NCI-H526 (cell line): Measurements from ENCODE around the gene SH3RF3.

Source experiments
- DNase-seq, 2 experiments: peaks; one replicate each; lab custom pipeline; 2025; lab: John Stamatoyannopoulos, UW

The SH3RF3 gene

DNA sequence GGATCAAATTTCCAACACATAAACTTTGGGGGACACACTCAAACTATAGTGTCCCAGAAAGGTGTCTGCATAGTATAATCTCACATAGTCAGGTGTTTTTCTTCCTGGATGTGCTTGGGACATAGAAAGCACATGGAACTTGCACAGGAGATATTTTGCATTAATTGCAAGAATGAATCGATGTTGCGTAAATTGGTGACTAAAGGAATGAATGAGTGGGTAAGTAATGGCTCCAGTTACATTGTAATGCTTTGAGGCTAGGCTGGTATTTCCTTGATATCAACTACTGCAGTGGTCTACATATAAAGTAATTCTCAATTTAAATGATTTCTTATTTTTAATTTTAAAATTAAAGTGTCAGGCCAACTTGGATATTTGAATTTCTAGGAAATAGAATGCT, 53.4 kb downstream of the SH3RF3 start:
- no peak for DNase-seq

DNA sequence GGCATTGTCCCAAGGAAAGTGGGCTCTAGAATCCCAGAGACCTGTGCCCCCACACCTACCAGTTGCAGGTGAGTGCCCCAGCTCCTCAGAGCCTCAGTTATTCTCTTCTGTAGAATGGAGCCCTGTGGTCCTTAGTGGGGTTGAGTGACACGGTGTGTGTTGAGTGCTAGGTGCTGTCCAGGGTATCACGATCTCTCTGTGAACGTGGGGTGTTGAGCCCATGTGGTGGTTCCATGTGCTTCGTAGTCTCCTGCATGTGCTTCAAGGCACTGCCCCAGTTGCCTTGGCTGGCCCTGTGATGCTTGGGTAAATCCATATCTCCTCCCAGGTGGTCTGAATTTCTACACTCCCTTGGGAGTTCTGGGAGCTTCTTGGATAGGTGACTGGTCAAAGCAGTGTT, 54.9 kb downstream of the SH3RF3 start:
- DNase-seq: no peak

DNA sequence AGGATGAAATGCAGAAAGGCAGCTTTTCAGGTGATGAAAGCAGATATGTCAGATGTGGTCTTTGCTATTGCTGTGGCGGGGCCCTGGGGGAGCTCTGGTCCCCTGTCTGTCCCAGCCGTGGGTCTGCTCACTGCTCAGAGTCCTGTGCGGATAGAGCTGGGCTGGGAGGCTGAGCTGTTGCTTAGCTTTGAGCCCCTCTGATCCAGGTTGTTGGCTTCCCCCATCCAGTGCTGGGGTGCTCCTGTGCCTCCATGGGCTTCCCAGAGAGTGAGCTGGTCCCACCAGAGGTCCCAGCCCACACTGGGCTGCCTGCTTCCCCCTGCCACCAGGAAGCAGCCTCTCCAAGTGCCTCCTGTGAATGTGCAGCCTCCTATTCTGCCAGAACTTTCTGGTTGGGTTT, 55.4 kb downstream of the SH3RF3 start:
- no peak for DNase-seq

DNA sequence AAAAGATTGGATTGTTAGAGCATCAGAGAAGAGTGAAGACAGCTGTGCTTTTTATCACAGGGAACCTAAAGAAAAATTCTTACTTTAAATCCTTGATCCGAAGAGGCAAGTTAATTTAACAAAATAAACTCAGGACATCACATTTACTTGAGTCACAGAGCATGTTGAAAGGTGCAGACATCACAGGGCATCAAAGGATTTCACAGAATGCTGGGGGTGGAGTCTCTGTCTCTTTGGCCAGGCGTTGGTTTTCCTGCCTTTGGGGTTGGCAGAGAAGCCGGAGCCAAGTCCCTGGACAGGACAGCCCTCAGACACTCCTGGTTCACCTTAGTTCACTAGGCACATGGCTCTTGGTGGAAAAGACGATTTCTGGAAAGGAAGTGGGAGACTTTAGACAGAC, 56.3 kb downstream of the SH3RF3 start:
- DNase-seq: no peak

DNA sequence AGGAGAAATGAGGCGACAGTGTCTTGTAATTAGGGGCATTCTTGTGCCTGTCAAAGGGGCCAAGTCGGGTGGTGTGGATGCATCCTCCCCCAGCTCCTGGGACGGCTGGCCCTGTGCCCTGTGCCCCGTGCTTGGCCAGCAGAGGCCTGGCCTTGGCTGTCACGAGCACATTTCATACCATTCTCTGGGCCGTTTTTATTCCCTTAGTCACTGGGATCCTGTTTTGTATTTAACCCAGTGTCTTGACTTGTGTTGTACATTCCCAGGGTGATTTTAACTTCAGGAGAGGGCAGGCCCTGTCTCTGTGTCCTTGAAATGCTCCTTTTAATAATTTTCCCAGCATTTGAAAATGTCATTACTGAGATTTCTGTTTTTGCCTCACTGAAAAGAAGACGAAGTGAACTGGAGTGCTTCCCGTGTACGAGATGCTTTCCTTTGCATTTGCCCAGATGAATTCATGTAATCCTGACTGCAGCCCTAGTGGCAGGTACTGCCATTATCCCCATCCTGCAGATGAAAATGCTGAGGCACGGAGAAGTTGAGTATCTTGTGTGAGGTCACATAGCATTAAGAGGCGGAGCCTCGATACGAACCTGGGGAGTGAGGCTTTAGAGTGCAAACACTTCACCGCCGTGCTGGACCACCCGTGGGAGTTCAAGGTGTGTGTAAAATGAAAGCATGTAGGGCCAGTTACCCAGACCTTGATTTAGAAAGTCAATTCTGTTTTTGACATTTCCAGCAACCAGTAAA, 57.0 kb downstream of the SH3RF3 start:
- DNase-seq: no peak

DNA sequence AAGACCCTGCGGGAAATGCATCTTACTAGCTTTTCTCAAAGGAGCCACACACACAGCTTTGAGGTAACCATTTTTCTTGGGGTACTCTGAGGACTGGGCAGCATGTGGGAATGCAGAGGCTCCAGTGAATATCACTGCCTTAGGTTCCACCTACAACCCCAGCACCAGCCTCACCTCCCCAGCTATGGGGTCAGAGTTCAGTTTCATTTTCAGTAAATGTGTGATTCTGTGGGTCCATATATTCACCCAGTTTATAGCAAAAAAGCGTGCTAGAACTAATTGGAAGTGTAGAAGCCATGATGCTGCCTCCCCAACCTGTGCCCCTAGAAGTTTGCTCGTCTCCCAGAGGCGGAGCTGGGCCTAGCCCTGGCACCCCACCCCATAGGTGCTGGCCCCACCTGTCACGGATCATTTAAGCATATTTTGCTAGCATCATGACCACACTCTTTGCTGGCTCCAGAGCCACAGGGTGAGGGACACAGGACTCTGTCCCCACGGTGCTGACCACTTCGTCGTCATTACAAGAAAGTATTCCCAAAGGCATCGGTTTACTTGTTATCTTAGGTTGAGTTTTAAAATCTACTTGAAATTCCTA, 57.7 kb downstream of the SH3RF3 start:
- DNase-seq: no peak

DNA sequence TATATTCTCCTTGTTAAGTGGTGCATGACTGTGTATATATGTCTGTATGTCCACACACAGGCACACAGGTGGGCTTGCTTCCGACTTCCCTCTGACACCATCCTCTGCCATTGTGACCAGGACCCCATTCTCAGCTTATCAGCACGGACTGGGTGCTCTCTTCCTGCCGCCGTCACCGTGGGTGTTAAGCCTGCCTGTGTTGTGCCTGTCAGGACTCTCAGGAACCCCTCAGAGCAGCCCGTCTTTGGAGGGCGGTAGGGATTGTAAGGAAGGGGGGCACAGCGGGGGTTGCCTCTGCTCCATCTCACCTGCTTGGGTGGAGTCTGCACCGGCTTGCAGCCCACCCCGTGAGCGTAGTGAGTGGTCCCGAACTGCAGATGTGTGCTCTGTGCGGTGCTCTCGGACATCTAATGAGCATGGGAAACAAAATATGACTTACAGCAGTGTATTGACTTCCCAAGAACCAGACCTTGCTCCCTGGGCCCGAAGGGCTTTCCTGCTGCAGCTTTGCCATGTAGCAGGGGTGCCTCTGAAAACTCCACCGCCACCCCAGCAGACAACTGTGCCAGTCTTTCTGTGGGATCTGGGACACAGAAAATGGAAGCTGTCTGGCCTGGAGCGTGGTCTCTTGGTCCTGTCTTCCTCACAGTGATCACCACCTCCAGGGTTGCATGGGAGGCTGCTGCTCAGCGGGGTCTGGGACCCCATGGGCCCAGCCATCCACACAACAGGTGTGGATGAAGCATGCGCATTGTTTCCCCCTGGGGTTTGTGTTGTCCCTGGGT, 58.9 kb downstream of the SH3RF3 start:
- DNase-seq: no peak

DNA sequence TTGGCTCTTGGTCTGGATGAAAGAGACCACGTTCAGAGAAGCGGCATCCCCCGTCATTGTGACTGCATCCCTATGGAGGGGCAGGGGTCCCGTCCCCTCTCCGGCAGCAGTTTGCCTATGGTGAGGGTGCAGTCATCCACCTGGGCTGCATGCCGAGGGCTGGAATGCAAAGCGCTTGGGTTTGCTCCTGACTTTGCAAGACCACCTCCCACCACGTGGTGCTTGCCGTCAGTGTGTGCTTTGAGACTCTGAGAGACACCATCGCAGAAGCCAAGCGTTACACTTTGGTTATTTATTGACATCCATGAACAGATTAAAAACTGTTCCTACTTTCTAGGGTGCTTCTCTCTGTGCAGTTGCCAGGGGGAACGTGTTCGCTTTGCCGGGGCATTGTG, 59.5 kb downstream of the SH3RF3 start:
- no peak for DNase-seq

DNA sequence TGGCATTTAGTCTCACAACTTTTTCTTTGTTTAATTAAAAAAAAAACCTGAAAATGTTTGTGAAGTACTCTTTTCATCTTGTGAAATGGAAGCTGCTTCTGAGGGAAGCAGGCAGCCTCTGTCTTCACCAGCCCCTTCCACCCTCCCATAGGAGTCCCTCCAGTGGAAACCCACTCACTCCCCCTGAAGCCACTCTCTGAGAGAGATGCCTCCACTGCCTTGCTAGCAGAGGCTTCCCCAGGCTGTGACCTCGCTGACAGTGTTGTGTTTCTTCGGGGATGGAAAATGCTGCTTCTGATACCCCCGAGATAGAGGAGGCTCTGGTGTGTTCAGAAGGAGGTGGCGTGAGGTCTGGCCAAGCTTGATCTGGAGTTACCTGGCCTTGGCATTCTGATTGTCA, 59.9 kb downstream of the SH3RF3 start:
- no peak for DNase-seq

DNA sequence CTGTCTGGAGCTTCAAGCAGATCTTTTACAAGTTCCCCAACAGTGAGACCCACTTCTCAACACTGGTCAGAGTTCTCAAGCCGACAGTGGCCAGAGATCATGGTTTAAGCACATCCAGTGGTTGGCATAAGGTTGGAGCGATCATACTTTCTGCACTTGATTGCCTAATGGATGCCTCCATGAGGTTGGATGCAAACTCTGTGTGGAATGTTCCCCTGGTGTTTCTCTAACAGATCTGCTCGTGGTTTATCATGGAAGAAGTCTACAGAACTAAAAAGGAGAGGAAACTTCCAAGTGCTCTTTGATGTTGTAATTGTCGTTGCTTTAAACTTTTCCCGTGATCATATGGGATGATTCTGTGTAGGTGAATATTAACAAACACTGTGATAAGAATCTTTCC, 60.7 kb downstream of the SH3RF3 start:
- DNase-seq: no peak

DNA sequence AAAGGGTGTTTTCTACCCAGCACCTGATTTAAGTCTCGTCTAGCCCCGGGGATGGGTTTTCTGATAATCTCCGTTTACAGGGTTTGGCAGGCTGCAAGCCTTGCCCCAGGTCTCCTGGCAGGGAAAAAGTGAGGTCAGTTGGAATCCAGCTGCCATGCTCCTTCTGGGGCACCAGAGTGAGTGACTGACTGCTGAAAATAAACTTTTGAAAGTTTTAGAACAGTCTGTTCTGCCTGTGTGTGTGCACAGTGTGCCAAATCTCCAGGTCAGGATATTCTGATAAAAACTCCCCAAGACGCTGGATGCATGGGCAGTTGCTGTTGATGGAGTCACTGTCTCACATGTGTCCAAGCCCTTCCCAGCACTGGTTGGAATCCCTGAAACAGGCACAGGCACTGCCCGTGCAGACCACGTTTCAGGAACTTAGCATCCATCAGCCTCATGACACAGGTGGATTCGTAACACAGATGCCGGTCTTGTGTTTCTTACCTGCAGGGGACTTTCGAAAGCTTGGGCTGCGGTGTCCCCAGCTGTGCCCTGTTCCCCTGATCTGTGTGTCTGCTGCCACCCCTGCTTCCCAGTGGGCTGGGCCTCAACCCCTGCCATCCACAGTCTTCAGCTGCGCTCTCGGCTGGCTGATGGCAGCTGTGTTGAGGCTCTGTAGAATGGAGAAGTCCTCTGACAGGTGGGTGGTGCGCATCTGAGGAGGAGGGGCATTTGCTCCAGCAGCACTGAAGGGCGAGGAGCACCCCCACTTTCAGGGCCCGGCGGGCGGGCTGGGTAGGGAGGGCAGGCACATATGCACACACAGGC, 65.0 kb downstream of the SH3RF3 start:
- no peak for DNase-seq

DNA sequence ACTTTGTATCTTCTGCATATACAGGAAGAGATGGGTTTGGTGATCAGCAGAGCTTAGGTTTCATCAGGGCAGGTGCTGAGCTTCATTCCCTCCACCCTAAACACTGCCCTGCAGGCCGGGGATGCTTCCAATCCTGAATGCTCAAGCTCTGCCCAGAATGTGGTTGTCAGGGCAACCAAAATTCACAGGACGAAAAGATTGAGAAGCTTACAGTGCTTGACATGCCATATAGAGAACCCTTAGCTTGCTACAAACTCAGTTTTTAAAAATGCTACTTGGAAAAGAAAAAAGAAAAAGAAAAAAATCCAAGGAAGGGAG, 65.6 kb downstream of the SH3RF3 start:
- DNase-seq: no peak

DNA sequence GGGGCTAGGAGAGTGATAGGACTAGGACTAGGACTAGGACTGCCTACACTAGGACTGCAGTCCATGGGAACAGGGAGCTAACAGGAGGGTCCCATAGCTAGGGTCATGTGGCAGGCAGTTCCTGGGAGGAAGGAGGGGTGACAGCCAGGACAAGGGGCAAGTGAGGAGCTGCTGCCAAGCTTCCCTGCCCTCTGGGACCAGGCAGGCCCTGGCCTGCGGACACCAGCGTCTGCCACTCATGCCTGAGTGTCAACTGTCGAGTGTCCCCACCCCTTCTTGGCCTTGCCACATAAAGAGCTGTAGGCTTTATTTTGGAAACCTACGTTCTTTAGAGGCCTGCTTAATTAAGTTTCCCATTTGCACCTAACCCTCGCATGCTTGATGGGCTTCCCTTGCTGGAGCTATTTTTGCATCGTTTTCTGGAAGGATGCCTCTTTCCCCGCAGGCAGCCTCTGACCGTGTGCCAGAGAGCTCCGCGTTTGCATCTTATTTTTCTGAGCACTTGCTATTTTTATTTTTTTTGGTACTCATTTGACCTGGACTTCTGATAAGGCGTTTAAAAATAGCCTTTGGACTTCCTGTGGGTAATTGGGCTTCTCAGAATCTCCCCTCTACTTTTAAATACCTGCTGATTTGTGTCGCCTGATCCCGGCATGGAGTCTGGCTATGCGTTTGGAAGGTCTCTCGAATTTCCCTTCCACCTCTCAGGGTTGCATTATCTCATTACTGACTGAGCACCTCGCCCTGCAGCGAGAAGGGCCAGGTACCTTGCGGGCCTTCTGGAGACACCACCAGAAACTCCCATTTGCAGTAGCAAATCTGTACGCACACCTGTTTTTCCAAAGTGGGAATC, 66.4 kb downstream of the SH3RF3 start:
- DNase-seq: no peak

DNA sequence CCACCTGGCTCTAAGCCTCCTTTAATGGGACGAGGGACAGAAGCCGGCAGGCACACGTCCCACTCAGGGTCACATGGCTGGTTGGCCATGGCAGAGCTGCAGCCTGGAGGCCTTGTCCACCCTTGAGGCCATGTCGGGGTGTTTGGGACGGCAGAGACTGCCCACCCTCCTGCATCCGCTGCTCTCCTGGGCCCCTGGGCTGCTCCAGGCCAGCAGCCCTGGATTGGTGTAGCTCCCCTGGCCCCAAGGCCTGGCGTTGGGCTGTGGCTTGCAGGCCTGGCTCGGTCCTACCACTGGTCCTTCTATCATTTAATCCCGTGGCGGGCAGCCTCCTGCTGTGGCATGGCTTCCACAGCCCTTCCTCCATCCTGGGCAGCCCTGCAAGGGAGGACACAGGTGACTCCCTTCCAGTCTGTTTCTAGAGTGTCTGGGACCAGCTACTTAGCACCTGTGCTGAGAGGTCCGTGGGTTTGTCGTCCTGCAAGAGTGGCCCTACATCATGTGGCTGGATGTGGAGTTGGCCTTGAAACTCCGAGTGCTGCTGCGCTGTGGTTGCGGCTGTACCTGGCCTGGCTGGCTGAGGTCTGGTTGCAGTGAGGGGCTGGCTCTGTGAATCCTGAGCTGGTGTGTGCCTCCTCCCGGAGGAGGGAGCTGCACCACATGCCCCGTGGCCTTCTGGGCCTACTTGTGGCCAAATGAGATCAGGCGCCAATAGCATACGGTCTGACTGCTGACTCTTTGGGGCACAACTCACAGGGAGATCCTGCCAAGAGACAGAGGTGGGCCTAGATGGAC, 67.3 kb downstream of the SH3RF3 start:
- DNase-seq: no peak

DNA sequence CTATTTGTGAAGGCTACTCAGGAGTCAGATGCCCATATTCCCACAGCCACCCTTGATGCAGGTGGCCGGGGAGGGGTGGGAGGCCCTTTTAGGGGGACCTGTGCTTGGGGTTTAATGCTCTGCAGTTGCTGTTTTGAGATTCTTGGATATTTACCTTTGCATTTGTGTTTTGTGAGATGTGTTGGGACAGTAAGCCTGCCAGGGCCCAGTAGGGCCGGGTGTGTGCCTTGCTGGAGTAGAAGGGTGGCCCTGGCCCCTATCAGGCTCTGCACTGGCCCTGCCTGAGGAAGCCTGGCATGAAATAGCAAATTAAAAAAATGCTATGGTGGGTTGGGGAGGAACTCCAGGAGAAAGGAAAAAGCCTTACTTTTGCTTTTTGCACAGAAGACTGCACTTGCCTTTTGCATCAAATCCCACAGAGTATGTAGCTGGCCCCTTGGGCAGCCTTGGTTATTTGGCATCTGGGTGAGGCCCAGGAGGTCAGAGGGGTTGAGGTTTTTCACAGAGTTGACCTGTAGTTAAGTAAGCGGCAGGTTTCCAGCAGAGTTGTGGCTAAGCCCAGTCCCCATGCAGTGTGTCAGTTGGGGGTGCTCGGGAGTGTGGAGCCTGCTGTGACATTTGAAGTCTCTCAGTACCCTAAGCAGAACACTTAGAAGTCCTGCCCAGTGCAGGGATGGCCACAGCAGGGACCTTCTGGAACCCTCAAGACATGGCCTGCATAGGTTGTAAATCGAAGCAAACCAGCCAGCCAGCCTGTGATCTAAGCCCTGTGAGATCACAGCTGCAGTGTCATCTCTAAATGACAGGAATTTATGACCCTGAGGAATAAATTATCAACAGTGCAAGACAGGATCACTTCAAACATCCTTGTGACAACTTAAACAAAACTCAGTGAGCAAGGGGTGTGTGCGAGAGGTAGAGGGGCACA, 68.8 kb downstream of the SH3RF3 start:
- DNase-seq: no peak

DNA sequence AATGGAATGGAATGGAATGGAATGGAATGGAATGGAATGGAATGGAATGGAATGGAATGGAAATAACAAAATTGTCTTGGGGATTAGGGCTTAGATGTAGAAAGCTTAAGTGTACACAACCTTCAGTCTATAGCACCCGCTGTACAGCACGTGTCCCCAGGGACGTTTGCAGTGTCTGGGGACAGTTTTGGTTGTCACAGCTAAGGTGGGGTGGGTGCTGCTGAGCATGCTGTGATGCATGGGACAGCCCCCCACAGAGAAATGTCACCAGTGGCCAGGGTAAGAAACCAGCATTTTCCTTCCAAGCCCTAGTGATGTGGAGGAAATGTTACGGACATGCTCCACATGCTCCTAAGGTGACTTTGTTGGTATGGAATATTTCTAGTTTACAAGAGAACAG, 70.8 kb downstream of the SH3RF3 start:
- DNase-seq: no peak

DNA sequence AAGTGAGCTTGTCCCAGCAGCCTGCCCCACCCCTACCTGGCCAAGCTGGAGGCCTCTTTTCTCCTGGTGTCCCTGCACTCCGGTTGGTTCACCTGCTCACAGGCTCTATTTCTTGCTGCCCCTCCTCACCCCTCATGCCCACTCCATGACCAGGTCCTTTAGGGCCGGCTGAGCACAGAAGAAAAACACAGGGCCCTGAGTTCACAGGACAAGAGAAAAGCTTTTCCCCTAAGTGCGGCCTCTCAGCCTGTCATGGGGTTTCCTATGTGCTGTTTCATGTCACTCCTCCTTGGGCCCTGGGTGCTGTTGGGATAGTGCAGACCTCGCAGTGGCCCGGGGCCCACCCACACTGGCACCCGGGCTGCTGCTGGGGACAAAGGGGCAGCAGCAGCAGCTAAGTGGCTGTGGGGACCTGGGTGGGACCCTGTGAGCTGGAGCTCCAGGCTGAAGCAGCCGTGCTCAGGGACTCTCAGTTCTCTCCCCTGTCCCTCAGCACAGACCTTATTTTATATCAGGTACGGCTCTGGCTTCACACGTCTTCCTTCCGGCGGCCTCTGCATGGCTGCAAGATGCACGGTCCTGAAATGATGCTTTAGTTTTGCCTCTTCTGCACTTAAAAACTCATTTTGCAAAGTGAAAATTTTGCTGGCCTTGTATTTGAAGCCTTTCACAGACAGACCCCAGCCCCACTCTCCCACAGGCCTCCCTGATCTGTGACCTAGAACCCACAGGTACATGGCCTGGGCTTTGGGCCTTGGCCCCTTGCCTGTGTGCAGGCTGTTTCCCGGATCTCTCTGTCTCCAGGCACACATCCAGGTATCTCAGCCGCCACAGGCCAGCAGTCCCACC, 71.8 kb downstream of the SH3RF3 start:
- no peak for DNase-seq

DNA sequence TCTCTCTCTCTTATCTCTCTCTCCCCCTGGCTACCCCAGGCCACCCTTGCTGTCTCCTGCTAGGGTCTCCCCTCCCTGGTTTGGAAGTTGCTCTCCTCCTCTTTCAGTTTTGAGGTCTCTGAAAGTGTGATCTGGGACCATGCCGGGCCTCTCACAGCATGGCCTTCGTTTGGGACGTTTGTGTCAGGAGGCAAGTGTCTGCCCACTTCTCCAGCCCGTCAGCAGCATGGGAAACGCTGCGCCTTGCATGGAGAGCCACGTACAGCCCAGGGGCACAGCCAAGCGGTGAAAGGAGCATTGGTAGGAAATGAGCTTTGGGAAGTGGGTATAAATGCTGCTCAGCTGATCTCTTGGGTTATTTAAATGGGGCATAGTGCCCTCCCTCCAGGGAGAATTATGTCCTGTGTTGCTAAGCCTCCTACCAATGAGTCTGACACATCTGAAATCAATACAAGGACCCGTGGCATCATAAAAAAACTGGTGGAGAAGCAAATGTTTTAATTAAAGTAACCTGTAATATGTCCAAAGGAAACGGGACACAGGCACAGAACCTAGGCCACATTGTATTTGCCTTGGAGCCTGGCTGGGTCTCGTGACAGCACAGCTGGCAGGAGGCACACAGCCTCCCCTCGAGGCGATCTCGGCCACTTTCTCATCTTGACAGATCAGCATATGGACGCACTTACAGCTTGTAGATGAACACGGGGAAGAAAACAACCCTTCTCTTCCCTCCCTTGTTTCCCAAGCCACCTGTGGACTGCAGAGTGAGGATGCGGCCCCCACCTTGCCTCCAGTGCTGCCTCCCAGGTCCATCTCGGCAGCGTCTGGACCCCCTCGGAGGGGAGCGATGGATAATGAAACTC, 72.7 kb downstream of the SH3RF3 start:
- no peak for DNase-seq
